SK-N-SH (cell line): ENCODE results near the gene BCAN. TPM values are rescaled to one million over a fixed set of nuclear protein-coding genes. Genes with fewer than 3 reads are reported as not detected.
A peak's percentile ranks its signal among the peaks of the same experiment; 100 is the strongest.

Experiments used
- CTCF ChIA-PET: fragments of 300-600, 350-600 bp; formaldehyde crosslinking; extraction: SDS; loops from one replicate; lab custom pipeline; 2021; lab: Yijun Ruan, JAX
- POLR2A ChIA-PET: fragments of 350-600 bp; sonication (Branson Sonifier 250); formaldehyde crosslinking; extraction: SDS; loops from one replicate; lab custom pipeline; 2020; ENCODE audit warnings: antibody characterized with exemption, inconsistent platforms; lab: Yijun Ruan, JAX
- DNase-seq: peaks from one replicate; pipeline ENCODE4 v3.0.0; 2012
- H2AFZ ChIP-seq: fragments of 200-600 bp; sonication (generic); 2 replicates; pipeline ENCODE4 v1.8.1; 2016; ENCODE audit warnings: antibody characterized with exemption, mild to moderate bottlenecking, low read depth
- H3F3A ChIP-seq: fragments of 200-600 bp; sonication (generic); replicated peaks from 2 replicates; pipeline ENCODE3; 2016; ENCODE audit warnings: antibody characterized with exemption, mild to moderate bottlenecking; ENCODE audit not compliant: insufficient read depth
- H3K27ac ChIP-seq, 2 experiments: fragments of 200-500 bp in 1 of 2; fragments of 200-600 bp in 1 of 2; sonication (Bioruptor generic) in 1 of 2; sonication (generic), shearing (Covaris generic) in 1 of 2; 2 replicates each; pipeline versions ENCODE4 v1.5.1 to v1.6.1; 2014 to 2016; ENCODE audit warnings: low read depth in 2 of 2, inconsistent platforms in 1 of 2, low read length in 1 of 2, mild to moderate bottlenecking in 1 of 2, mixed read lengths in 1 of 2
- H3K27me3 ChIP-seq: fragments of 200-600 bp; sonication (generic), shearing (Covaris generic); 2 replicates; pipeline ENCODE4 v1.6.1; 2016; ENCODE audit warnings: mixed run types; ENCODE audit not compliant: insufficient read depth
- H3K36me3 ChIP-seq, 2 experiments: fragments of 200-500 bp in 1 of 2; fragments of 200-600 bp in 1 of 2; sonication (Bioruptor generic) in 1 of 2; sonication (generic) in 1 of 2; replicated peaks in 1 of 2; 2 replicates each; pipeline versions ENCODE3 to v1.5.1; 2014 to 2016; ENCODE audit warnings: low read length in 1 of 2, mild to moderate bottlenecking in 1 of 2; ENCODE audit not compliant: insufficient read depth in 2 of 2, control insufficient read depth in 1 of 2
- H3K4me1 ChIP-seq, 2 experiments: fragments of 200-500 bp in 1 of 2; fragments of 200-600 bp in 1 of 2; sonication (Bioruptor generic) in 1 of 2; sonication (generic), shearing (Covaris generic) in 1 of 2; 2 replicates each; pipeline versions ENCODE4 v1.5.1 to v1.6.1; 2014 to 2016; ENCODE audit warnings: low read depth in 1 of 2, low read length in 1 of 2, mixed run types in 1 of 2; ENCODE audit not compliant: insufficient read depth in 2 of 2, control insufficient read depth in 1 of 2
- H3K4me2 ChIP-seq: fragments of 200-600 bp; sonication (generic), shearing (Covaris generic); 2 replicates; pipeline ENCODE4 v1.6.1; 2017; ENCODE audit warnings: mixed run types
- H3K4me3 ChIP-seq, 2 experiments: fragments of 200-500 bp in 1 of 2; fragments of 200-600 bp in 1 of 2; sonication (Bioruptor generic) in 1 of 2; sonication (generic), shearing (Covaris generic) in 1 of 2; 2 replicates each; pipeline versions ENCODE4 v1.5.1 to v1.8.1; 2014 to 2016; ENCODE audit warnings: low read depth in 2 of 2, inconsistent platforms in 1 of 2, low read length in 1 of 2, mild to moderate bottlenecking in 1 of 2, mixed read lengths in 1 of 2, moderate library complexity in 1 of 2
- H3K79me2 ChIP-seq: fragments of 200-600 bp; sonication (generic); 2 replicates; pipeline ENCODE4 v1.8.1; 2017; ENCODE audit warnings: mild to moderate bottlenecking; ENCODE audit not compliant: insufficient read depth
- H3K9ac ChIP-seq: fragments of 200-600 bp; sonication (generic); 2 replicates; pipeline ENCODE4 v1.6.1; 2017; ENCODE audit warnings: mixed run types
- H3K9me2 ChIP-seq: fragments of 200-600 bp; sonication (generic); 2 replicates; pipeline ENCODE4 v1.6.1; 2017; ENCODE audit warnings: mixed run types
- H3K9me3 ChIP-seq: fragments of 200-600 bp; sonication (generic); 2 replicates; pipeline ENCODE4 v1.6.1; 2017; ENCODE audit warnings: mixed run types, mild to moderate bottlenecking, moderate library complexity
- H4K20me1 ChIP-seq: fragments of 200-600 bp; sonication (generic); 2 replicates; pipeline ENCODE4 v1.6.1; 2017; ENCODE audit warnings: mild to moderate bottlenecking, mixed run types; ENCODE audit not compliant: insufficient read depth
- CHD2 ChIP-seq: fragments of 150-350 bp; IDR thresholded peaks from 2 replicates; pipeline ENCODE4 v1.6.1; 2018; ENCODE audit warnings: low read length; ENCODE audit not compliant: partially characterized antibody
- CTCF ChIP-seq: fragments of 200-600 bp; sonication (generic); IDR thresholded peaks from 2 replicates; pipeline ENCODE4 v1.6.1; 2017; ENCODE audit warnings: antibody characterized with exemption, mild to moderate bottlenecking, moderate library complexity
- EP300 ChIP-seq, 2 experiments: IDR thresholded peaks; 2 replicates each; pipeline versions ENCODE4 v1.4.0 to v1.6.1; 2012; ENCODE audit warnings: borderline replicate concordance in 1 of 2, low read depth in 1 of 2, low read length in 1 of 2
- FOXJ3 ChIP-seq: sonication (generic); formaldehyde crosslinking; IDR thresholded peaks from 2 replicates; pipeline ENCODE4 v1.5.1; 2020; ENCODE audit warnings: mild to moderate bottlenecking, missing genetic modification reagents
- GATA2 ChIP-seq: sonication (generic); formaldehyde crosslinking; IDR thresholded peaks from 2 replicates; pipeline ENCODE4 v1.5.0; 2020; ENCODE audit warnings: mild to moderate bottlenecking, missing genetic modification reagents
- IRF3 ChIP-seq: fragments of 150-350 bp; IDR thresholded peaks from 2 replicates; pipeline ENCODE4 v1.6.1; 2016; ENCODE audit warnings: mild to moderate bottlenecking, low read depth, low read length
- MAX ChIP-seq: IDR thresholded peaks from 2 replicates; pipeline ENCODE4 v1.4.0; 2012; ENCODE audit warnings: low read depth
- MEF2A ChIP-seq: IDR thresholded peaks from 2 replicates; pipeline ENCODE4 v1.4.0; 2012; ENCODE audit warnings: low read depth, borderline replicate concordance
- MXI1 ChIP-seq: IDR thresholded peaks from 2 replicates; pipeline ENCODE4 v1.6.1; 2012; ENCODE audit warnings: mild to moderate bottlenecking, low read depth, low read length, improper control_type of control experiment
- RAD21 ChIP-seq: IDR thresholded peaks from 2 replicates; pipeline ENCODE4 v1.6.1; 2012; ENCODE audit warnings: mild to moderate bottlenecking, low read length
- RCOR1 ChIP-seq: fragments of 150-350 bp; IDR thresholded peaks from 2 replicates; pipeline ENCODE4 v1.6.1; 2017; ENCODE audit warnings: antibody characterized with exemption, low read length
- SIN3A ChIP-seq: IDR thresholded peaks from 2 replicates; pipeline ENCODE4 v1.6.1; 2012; ENCODE audit warnings: low read depth, mild to moderate bottlenecking, low read length, moderate library complexity, borderline replicate concordance
- TCF12 ChIP-seq: IDR thresholded peaks from 2 replicates; pipeline ENCODE4 v1.4.0; 2012
- USF2 ChIP-seq: fragments of 150-350 bp; IDR thresholded peaks from 2 replicates; pipeline ENCODE4 v1.6.1; 2017; ENCODE audit warnings: antibody characterized with exemption, low read length, low read depth, borderline replicate concordance
- WGBS: methylation state at CpG from one replicate; pipeline ENCODE4 v1.1.6; 2017; ENCODE audit warnings: low lambda C conversion rate; 5-methylcytosine and 5-hydroxymethylcytosine counted together
- polyA plus RNA-seq, 3 experiments: library from polyadenylated mRNA; depleted of rRNA; stranded (reverse); fragments of >200 nt; gene quantifications; 2 replicates each; pipeline ENCODE4 v1.2.3, GENCODE V29; 2012

Gene BCAN
- polyA plus RNA-seq, 1 of the 3 experiments (the other 2 are of a cell fraction): 0.25 TPM

GRCh38 chr1:156675210-156676113 lies 33.5 kb downstream of the BCAN start:
- ChIA-PET POLR2A (interaction anchor here (0.8 to 3.3 kb wide), 11 partner anchors 10 to 368 kb away, joined by 3 to 36 read pairs (median 5); partner anchors contain the start of genes CRABP2, ISG20L2, METTL25B and MRPL24), CTCF (interaction anchor here (0.7 to 45.5 kb wide), 15 partner anchors 13 to 218 kb away, joined by 3 to 2702 read pairs (median 12); partner anchors contain the start of genes BCAN, CRABP2, HAPLN2 and IQGAP3)
- H3K4me2 ChIP-seq: peak overlapping the region; percentile 98
- TF ChIP-seq RAD21 (no peak), EP300 (IDR thresholded peaks at IDR 0.05; ENCODE audit: borderline replicate concordance in 1 of 2, low read depth in 1 of 2, low read length in 1 of 2) (0 out of 4 replicates have a peak, but pooled peaks of 1 of the 2 experiments have one; percentile 14), MEF2A (no peak), SIN3A (0 out of 2 replicates have a peak, but pooled peaks have one; percentile 31), CTCF (no peak), FOXJ3 (CRISPR knock-in tag) (0 out of 2 replicates have a peak, but pooled peaks have one; percentile 51), IRF3 (no peak), CHD2 (peak; percentile 79), RCOR1 (peak; percentile 45; the same call in 1 of the 2 replicates), MXI1 (peak; percentile 95), USF2 (no peak), MAX (0 out of 2 replicates have a peak, but pooled peaks have one; percentile 29), TCF12 (peak; percentile 50), GATA2 (0 out of 2 replicates have a peak, but pooled peaks have one; percentile 6)
- peaks cover 10% of the 10 kb centered on the region; the same call in 1 of the 2 replicates for H4K20me1 ChIP-seq
- H3K4me1 ChIP-seq: peaks cover 21 to 49% of the 10 kb centered on the region in 2 experiments; a peak in 3 of 4 replicates
- peak overlapping the region; percentile 27; the same call in 1 of the 2 replicates for H2AFZ ChIP-seq
- H3K4me3 ChIP-seq: peak overlapping the region; percentile 55 to 71
- peaks cover 3% of the 10 kb centered on the region for H3F3A ChIP-seq
- H3K9me2 ChIP-seq: no peaks in the 10 kb centered on the region
- peak overlapping the region; percentile 3 to 87; a peak in 3 of 4 replicates for H3K27ac ChIP-seq
- DNase-seq: peak; percentile 89
- H3K27me3 ChIP-seq: no peaks in the 10 kb centered on the region
- no peaks in the 10 kb centered on the region for H3K9me3 ChIP-seq
- peaks cover 12 to 26% of the 10 kb centered on the region in 2 experiments for H3K36me3 ChIP-seq
- 27% methylated on average over 12 of the region's 18 CpGs for WGBS
- H3K79me2 ChIP-seq: peaks cover 23% of the 10 kb centered on the region
- peak overlapping the region; percentile 65 for H3K9ac ChIP-seq
